Esophagus squamous epithelium (tissue), 5 donors: ENCODE measurements around the gene FAM174C. TPM values are rescaled to one million over a fixed set of nuclear protein-coding genes. Genes with fewer than 3 reads are reported as not detected.

Experiments
- DNase-seq: peaks from one replicate; lab custom pipeline; 2025; lab: John Stamatoyannopoulos, UW
- H3K27ac ChIP-seq, 4 donors: fragments of 200-600 bp; sonication (generic); one replicate each; pipeline ENCODE4 v1.5.1; 2016 to 2019; ENCODE audit warnings: mild to moderate bottlenecking in 1 of 4
- H3K27me3 ChIP-seq, 4 donors: fragments of 200-600 bp; sonication (generic); 1 replicate in 3 of 4; 2 replicates in 1 of 4; pipeline versions ENCODE4 v1.5.1 to v1.6.0; 2017 to 2021; ENCODE audit warnings: antibody characterized with exemption in 1 of 4
- H3K36me3 ChIP-seq, 3 donors: fragments of 200-600 bp; sonication (generic); one replicate each; pipeline ENCODE4 v1.5.1; 2016 to 2019
- H3K4me1 ChIP-seq, 3 donors: fragments of 200-600 bp; sonication (generic); one replicate each; pipeline ENCODE4 v1.5.1; 2017 to 2019
- H3K4me3 ChIP-seq, 4 donors: fragments of 200-600 bp; sonication (generic); 1 replicate in 3 of 4; 2 replicates in 1 of 4; pipeline ENCODE4 v1.5.1; 2016 to 2019; ENCODE audit warnings: mild to moderate bottlenecking in 2 of 4, moderate library complexity in 1 of 4
- H3K9me3 ChIP-seq, 3 donors: fragments of 200-600 bp; sonication (generic); one replicate each; pipeline ENCODE4 v1.5.1; 2016 to 2019
- POLR2A ChIP-seq, 4 donors: fragments of 450-650 bp; IDR thresholded peaks; one replicate each; pipeline ENCODE4 v1.6.1; 2017; ENCODE audit warnings: antibody characterized with exemption in 4 of 4, mild to moderate bottlenecking in 4 of 4, moderate library complexity in 3 of 4
- WGBS, 2 donors: methylation state at CpG; one replicate each; pipeline ENCODE4 v1.1.5; 2018; 5-methylcytosine and 5-hydroxymethylcytosine counted together
- intact Hi-C: fragments of 100-400 bp; cut with DNase I; formaldehyde crosslinking; loops from one replicate; pipeline ENCODE4 v1.15.0; 2022
- total RNA-seq, 4 donors: library from RNA; depleted of rRNA; stranded (reverse); fragments of >200 nt; gene quantifications; one replicate each; pipeline ENCODE4 v1.1.0, GENCODE V29; 2016
- TF ChIP-seq, protein P1 (sequence below), 6 experiments: fragments of 450-650 bp in 4 of 6; fragments of 200-600 bp in 2 of 6; sonication (generic) in 2 of 6; IDR thresholded peaks; one replicate each; pipeline ENCODE4 v1.5.1; 2016 to 2019; ENCODE audit warnings: antibody characterized with exemption in 6 of 6, mild to moderate bottlenecking in 4 of 6, moderate library complexity in 4 of 6
- donor health status: DM: yes; HTN: yes; CAD: no.

The FAM174C gene
- total RNA-seq, 4 donors from 2014 or later = 31.5 to 69.8 (median 50.5) TPM

DNA sequence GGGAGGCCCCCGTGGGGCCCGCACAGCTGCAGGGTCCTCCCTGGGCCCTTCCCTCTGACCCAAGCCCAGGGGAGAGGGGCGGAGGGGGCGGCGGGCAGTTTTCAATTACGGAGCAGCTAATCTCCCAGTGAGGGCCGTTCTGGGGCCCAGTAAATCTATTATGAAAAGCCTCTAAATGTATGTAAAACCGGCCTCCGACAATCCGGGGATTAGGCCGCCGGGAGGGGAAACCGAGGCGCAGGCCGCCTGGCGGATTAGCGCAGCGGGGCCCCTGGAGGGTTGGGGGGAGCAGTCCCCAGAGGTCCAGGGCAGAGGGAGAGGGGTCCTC, 35.5 kb downstream of the FAM174C start:
- intact Hi-C loops = no loop called here
- peaks cover 4 to 28% (median 15%) of the 10 kb centered on the region in 3 donors for H3K4me1 ChIP-seq
- no peak overlapping the region for H3K27ac ChIP-seq
- peaks cover 0 to 70% (median under 1%) of the 10 kb centered on the region in 4 donors for H3K27me3 ChIP-seq
- H3K4me3 ChIP-seq = no peak overlapping the region
- H3K36me3 ChIP-seq = no peaks in the 10 kb centered on the region
- H3K9me3 ChIP-seq = no peaks in the 10 kb centered on the region
- TF ChIP-seq POLR2A (IDR thresholded peaks at IDR 0.05) = no peak
- TF ChIP-seq, protein P1, sequence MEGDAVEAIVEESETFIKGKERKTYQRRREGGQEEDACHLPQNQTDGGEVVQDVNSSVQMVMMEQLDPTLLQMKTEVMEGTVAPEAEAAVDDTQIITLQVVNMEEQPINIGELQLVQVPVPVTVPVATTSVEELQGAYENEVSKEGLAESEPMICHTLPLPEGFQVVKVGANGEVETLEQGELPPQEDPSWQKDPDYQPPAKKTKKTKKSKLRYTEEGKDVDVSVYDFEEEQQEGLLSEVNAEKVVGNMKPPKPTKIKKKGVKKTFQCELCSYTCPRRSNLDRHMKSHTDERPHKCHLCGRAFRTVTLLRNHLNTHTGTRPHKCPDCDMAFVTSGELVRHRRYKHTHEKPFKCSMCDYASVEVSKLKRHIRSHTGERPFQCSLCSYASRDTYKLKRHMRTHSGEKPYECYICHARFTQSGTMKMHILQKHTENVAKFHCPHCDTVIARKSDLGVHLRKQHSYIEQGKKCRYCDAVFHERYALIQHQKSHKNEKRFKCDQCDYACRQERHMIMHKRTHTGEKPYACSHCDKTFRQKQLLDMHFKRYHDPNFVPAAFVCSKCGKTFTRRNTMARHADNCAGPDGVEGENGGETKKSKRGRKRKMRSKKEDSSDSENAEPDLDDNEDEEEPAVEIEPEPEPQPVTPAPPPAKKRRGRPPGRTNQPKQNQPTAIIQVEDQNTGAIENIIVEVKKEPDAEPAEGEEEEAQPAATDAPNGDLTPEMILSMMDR (IDR thresholded peaks at IDR 0.05) = no peak
- no peak for DNase-seq
- WGBS, 2 donors = 79 to 92% methylated on average over 7 to 9 of the region's 18 CpGs

DNA sequence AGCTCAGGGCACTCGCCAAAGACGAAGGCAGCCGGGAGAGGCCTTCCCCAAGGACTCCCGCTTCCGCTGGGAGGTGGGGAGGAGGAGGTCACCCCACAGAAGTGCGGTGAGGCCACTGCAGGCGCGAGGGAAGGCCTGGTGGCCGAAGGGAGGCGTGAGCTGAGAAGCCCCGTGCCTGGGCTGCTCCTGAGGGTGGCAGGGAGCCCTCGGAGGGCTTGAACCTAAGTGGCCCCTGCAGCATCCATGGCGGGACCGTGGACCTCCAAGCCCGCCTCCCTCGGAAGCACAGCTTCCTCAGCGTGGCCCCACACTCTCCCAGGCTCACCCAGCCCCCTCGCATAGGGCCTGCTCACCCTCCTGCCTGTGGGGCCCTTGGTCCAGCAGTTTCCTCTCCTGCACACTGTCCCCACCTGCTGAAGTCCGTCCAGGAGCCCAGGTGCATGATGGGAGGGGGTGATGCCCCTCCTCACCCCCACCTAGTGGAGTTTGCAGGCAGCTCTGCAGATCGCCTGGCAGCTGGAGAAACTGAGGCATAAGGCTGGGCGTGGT, 36.3 kb downstream of the FAM174C start:
- intact Hi-C loops = no loop called here
- TF ChIP-seq, protein P1 (IDR thresholded peaks at IDR 0.05) = no peak
- TF ChIP-seq POLR2A (IDR thresholded peaks at IDR 0.05) = no peak
- DNase-seq = no peak
- Histone ChIP-seq H3K27ac (no peak overlapping the region), H3K36me3 (no peaks in the 10 kb centered on the region), H3K4me1 (peaks cover 8 to 31% (median 18%) of the 10 kb centered on the region in 3 donors), H3K9me3 (no peaks in the 10 kb centered on the region), H3K4me3 (no peak overlapping the region), H3K27me3 (peaks cover 0 to 78% (median 5%) of the 10 kb centered on the region in 4 donors)
- WGBS, 2 donors = 40 to 45% methylated on average over 1 to 2 of the region's 21 CpGs

DNA sequence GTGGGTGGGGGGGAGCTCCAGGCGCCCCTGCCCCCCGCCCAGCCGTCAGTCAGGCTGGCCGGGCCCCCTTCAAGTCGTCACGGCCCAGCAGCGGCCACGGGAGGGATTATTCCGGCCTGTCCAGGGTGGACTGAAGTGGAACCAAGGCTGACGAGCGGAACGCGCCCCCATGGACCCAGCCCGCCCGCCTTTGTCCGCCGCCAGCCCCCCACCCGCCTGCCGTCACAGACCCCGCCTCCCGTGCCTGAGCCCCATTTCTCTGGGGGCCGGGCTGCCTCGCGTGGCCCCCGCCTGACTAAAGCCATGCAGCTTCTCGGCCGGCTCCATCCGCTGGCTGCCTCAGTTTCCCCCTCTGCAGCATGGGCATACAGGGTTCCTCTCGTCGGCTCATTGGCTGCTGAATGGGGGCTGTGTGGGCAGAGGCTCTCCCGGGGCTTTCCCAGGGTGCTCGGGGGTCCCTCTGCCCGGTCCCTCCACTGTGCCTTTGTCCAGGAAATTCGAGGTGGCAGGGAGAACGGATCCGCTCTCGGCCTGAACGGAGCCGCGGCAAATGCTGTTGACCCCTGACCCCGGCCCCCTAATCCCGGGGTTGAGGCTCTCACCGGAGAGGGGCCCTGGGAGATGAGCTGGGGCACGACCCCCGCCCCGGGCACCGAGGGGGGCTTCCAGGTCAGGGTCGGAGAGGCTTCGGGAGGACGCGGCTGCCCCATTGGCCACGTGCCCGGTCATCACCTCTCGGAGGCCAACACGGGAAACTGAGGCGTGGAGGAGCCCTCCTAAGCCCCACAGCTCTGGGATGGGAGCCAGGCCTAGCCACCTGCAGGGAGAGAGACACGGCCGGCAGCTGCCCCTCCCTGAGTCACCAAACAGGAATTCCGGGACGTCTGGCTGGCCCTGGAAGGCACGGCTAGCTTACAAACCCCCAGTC, 37.7 kb downstream of the FAM174C start:
- Histone ChIP-seq H3K4me1 (peaks cover 8 to 31% (median 18%) of the 10 kb centered on the region in 3 donors), H3K27me3 (peaks cover 0 to 92% (median 5%) of the 10 kb centered on the region in 4 donors), H3K9me3 (no peaks in the 10 kb centered on the region), H3K27ac (no peak overlapping the region), H3K4me3 (no peak overlapping the region), H3K36me3 (no peaks in the 10 kb centered on the region)
- TF ChIP-seq, protein P1 (IDR thresholded peaks at IDR 0.05) = no peak
- no peak for TF ChIP-seq POLR2A (IDR thresholded peaks at IDR 0.05)
- intact Hi-C loops = no loop called here
- WGBS, 2 donors = 38 to 55% methylated on average over 4 to 23 of the region's 61 CpGs
- DNase-seq = no peak

DNA sequence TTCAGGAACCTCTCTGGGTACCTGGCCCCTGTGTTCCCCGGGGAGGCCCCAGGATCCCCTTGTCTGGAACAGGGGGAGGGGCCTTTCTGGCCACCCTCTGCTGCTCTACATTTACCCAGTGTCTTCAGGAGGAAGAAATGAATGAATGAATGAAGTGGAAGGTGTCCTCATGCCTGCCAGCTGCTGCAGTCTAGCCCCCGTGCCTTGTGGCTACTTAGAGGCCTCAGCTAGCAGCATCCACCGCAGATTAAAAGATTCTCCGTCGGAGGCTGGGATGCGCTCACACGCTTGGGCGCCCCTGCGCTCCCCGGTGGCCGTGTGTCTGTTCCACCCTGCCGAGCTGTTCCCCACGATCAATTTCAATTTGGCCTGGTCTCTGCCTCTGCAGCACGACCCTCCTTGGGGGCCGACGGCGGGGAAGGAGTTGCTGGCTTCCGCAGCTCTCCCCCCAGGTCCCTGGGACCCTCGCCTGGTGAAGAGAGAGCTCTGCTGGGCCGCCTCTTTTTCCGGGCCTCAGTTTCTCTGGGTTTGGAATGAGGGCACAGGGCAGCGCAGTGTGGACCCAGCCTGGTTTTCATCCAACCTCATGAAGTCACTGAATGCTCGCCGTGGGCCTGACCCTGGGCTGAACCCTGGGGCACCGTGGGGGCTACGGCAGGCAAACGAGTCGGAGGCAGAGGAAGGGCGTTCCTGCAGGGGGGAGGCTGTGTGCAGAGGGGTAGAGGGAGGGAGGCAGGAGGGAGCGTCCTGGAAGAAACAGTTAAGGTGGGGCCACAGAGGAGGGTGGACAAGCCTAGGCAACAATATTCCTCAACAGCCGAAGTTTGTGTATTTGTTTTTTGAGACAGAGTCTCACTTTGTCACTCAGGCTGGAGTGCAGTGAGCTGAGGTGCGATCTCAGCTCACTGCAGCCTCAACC, 38.6 kb downstream of the FAM174C start:
- no peak for DNase-seq
- intact Hi-C loops = no loop called here
- 28 to 32% methylated on average over 5 to 14 of the region's 32 CpGs for WGBS, 2 donors
- Histone ChIP-seq H3K36me3 (no peaks in the 10 kb centered on the region), H3K4me3 (no peak overlapping the region), H3K27me3 (peaks cover 0 to 97% (median 9%) of the 10 kb centered on the region in 4 donors), H3K27ac (no peak overlapping the region), H3K4me1 (peaks cover 8 to 34% (median 18%) of the 10 kb centered on the region in 3 donors), H3K9me3 (no peaks in the 10 kb centered on the region)
- TF ChIP-seq POLR2A (IDR thresholded peaks at IDR 0.05) = no peak
- TF ChIP-seq, protein P1 (IDR thresholded peaks at IDR 0.05) = no peak
